GM12864 (cell line): ENCODE data around the gene SLC5A4.

ENCODE experiments used
- DNase-seq: peaks from one replicate; pipeline ENCODE4 v3.0.0-alpha.2; 2011; ENCODE audit warnings: low read depth
- H3K4me3 ChIP-seq: 2 replicates; pipeline ENCODE4 v1.5.1; 2011; ENCODE audit warnings: mild to moderate bottlenecking, low read depth, low read length, control low read depth
- TF ChIP-seq, protein P1 (sequence below): IDR thresholded peaks from 2 replicates; pipeline ENCODE4 v1.5.1; 2011; ENCODE audit warnings: low read depth, mild to moderate bottlenecking, moderate library complexity, low read length, control low read depth, inconsistent platforms; ENCODE audit errors: missing control alignments

Gene SLC5A4

DNA sequence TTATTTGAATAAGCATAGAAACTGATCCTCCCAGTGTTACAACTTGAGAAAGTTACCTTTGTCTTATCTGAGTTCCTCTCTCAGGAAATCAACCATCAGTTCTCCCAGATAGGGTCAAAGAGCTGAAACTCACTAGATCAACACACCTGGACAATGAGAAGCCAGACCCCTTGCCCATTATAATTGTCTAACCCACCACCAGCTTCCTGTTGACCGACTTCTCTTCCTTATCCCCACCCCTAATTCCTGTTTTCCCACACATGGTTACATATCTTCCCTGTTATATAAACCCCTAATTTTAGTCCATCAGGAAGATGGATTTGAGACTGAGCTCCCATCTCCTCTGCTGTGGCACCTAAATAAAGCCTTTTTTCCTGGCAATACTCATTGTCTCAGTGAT is 6.9 kb downstream of the SLC5A4 start:
- TF ChIP-seq, protein P1, sequence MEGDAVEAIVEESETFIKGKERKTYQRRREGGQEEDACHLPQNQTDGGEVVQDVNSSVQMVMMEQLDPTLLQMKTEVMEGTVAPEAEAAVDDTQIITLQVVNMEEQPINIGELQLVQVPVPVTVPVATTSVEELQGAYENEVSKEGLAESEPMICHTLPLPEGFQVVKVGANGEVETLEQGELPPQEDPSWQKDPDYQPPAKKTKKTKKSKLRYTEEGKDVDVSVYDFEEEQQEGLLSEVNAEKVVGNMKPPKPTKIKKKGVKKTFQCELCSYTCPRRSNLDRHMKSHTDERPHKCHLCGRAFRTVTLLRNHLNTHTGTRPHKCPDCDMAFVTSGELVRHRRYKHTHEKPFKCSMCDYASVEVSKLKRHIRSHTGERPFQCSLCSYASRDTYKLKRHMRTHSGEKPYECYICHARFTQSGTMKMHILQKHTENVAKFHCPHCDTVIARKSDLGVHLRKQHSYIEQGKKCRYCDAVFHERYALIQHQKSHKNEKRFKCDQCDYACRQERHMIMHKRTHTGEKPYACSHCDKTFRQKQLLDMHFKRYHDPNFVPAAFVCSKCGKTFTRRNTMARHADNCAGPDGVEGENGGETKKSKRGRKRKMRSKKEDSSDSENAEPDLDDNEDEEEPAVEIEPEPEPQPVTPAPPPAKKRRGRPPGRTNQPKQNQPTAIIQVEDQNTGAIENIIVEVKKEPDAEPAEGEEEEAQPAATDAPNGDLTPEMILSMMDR = no peak
- H3K4me3 ChIP-seq = no peak overlapping the region
- DNase-seq = no peak

DNA sequence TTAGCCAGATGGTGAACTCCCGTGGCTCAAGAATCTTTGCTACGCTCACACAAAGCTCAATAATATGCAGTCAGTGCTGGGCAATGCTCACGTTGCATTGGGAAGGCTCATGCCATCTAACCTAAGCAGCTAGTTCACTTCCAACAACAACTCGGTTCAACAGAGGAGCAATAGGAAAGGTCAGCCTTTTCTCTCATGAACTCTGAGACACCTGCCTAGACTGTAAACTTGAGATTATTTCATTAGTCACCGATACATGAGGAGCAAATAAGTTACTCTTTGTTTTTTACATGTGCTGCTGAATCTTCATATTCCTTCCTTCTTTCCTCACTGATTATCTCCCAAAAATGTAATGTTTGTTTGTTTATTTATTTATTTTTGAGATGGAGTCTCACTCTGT is 9.0 kb downstream of the SLC5A4 start:
- TF ChIP-seq, protein P1 = no peak
- no peak overlapping the region for H3K4me3 ChIP-seq
- no peak for DNase-seq

DNA sequence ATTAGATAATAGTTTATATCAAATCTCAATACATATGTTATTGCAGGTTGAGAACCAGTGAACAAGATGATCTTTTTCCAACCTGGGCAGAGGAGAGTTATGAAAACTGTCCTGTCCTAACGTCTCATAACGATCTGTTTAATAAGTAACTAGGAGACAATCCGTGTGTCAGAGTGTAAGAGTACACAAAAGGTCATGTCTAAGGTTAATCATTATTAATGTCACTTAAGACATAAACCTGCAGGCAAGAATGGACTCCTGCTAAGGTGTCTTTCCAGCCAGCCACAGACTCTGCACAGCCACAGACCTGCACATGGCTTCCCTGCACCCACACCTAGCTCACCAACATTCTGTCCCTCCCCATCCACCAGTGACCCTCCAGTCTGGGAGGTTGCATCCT is 10.1 kb downstream of the SLC5A4 start:
- no peak overlapping the region for H3K4me3 ChIP-seq
- TF ChIP-seq, protein P1 = no peak
- no peak for DNase-seq

DNA sequence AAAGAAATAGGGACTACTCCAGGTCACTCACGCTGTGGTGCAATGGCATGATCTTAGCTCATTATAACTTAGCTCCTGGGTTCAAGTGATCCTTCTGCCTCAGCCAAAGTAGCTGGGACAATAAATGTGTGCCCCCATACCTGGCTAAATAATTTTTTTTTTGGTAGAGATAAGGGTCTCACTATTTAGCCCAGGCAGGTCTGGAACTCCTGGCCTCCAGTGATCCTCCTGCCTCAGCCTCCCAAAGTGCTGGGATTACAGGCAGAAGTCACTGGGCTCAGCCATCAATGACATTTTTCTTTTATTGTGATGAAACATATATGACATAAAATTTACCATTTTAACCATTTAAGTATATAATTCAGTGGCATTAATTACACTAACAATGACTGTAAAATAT is 10.6 kb downstream of the SLC5A4 start:
- no peak for DNase-seq

DNA sequence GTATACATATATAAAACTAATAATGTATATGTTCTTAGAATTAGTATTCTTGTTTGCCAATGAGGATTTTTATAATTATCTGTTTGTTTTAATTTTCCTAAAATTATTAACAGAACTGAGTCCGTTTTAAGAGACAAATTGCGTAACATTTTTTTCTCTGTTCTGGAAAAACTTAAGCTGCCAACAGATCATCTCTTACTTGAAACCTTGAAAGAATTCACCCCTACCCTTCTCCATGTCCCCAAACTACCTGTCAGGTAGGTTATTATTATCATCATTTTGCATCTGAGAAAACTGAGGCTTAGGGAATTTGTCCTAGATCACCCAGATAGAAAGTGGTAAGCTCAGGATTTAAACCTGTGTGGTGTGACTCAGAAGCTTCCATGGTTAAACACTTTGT is 14.7 kb downstream of the SLC5A4 start:
- no peak overlapping the region for H3K4me3 ChIP-seq
- TF ChIP-seq, protein P1 = no peak
- DNase-seq = no peak

More for the DNA sequence above, 10.6 kb downstream of the SLC5A4 start:
- no peak overlapping the region for H3K4me3 ChIP-seq
- TF ChIP-seq, protein P1 = no peak

DNA sequence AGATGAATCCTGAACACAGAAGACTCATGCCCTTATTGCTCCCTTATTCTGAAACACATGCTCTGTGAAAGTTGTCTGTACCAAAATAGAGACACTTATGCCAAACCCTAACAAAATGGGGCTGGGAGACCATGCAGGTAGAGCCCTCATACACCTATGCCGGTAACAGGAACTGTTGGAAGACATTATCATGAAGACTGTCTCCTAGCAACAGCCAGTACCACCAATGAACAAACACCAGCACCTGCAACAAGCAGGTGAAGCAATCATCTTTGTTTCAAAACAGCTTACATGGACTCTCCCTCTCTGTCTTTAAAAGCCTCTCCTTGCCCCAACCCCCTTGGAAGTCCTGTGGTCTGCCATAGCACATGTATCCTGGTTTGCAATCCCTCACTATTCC is 17.2 kb downstream of the SLC5A4 start:
- no peak overlapping the region for H3K4me3 ChIP-seq
- DNase-seq = no peak
- TF ChIP-seq, protein P1 = no peak

DNA sequence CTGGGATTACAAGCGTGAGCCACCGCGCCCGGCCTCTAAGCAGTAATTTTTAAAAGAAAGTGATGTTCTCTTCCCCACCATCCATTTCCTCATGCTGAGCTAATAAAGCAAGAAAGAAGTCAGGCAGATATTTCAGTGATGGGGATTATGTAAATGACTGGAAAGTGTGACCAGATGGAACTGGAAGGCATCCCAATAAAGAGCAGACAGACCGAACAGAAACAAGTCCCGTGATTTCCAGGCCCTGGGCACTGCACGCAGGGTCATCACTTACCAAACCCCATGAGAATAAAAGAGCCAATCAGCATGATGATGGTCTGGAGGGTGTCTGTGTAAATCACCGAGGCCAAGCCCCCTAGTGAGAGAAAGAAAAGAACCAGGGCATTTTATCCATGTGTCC is 18.2 kb downstream of the SLC5A4 start:
- H3K4me3 ChIP-seq = no peak overlapping the region
- TF ChIP-seq, protein P1 = no peak
- no peak for DNase-seq
